Adipocyte (in vitro differentiated cells): Measurements from ENCODE around the gene SRGN.
"Not testable (repeated sequence)": the region's sequence is repeated elsewhere in the genome, so short reads cannot be mapped to it uniquely, and the experiment has no call there.

Experiments
- DNase-seq: peaks from one replicate; pipeline ENCODE4 v3.0.0-alpha.2; 2015; ENCODE audit warnings: low read depth
- H3K27me3 ChIP-seq: replicated peaks from 2 replicates; pipeline ENCODE4 v1.7.0; 2013; ENCODE audit warnings: mild to moderate bottlenecking, low read length, moderate library complexity; ENCODE audit not compliant: control insufficient read depth, insufficient read depth
- H3K36me3 ChIP-seq: 2 replicates; pipeline ENCODE4 v1.7.0; 2013; ENCODE audit warnings: low read length, mild to moderate bottlenecking, moderate library complexity; ENCODE audit not compliant: control insufficient read depth, insufficient read depth, severe bottlenecking
- H3K4me1 ChIP-seq: 2 replicates; pipeline ENCODE4 v1.7.0; 2013; ENCODE audit warnings: mild to moderate bottlenecking, low read length, moderate library complexity; ENCODE audit not compliant: control insufficient read depth, insufficient read depth
- H3K4me3 ChIP-seq: 2 replicates; pipeline ENCODE4 v1.7.0; 2013; ENCODE audit warnings: mild to moderate bottlenecking, low read length, moderate library complexity
- H3K9ac ChIP-seq: 2 replicates; pipeline ENCODE4 v1.7.0; 2013; ENCODE audit warnings: mild to moderate bottlenecking, low read length, moderate library complexity
- H3K9me3 ChIP-seq: 2 replicates; pipeline ENCODE4 v1.7.0; 2013; ENCODE audit warnings: mild to moderate bottlenecking, low read length, moderate library complexity; ENCODE audit not compliant: control insufficient read depth

The SRGN gene, protein sequence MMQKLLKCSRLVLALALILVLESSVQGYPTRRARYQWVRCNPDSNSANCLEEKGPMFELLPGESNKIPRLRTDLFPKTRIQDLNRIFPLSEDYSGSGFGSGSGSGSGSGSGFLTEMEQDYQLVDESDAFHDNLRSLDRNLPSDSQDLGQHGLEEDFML

GRCh38 chr10:69087590-69088470 is at the start of gene SRGN:
SRGN (plus strand) TSS chr10:69088103; CDS start chr10:69088158, 55 bp downstream.
- H3K4me3 ChIP-seq = peak within 1 kb of the TSS; percentile 73
- H3K4me1 ChIP-seq = peaks cover 21% of the 10 kb centered on the region
- peak within 1 kb of the TSS; percentile 81 for H3K9ac ChIP-seq
- no peaks in the 10 kb centered on the region for H3K9me3 ChIP-seq
- H3K36me3 ChIP-seq = no peaks in the 10 kb centered on the region
- no peaks in the 10 kb centered on the region for H3K27me3 ChIP-seq
- DNase-seq = peak; percentile 85

- H3K9me3 ChIP-seq, DNase-seq, H3K9ac ChIP-seq, H3K36me3 ChIP-seq, H3K4me3 ChIP-seq, H3K27me3 ChIP-seq, H3K4me1 ChIP-seq: not testable (repeated sequence)
These were observed 47.0 kb upstream of the SRGN start for GRCh38 chr10:69040904-69041303.

GRCh38 chr10:69042417-69042816 is 45.5 kb upstream of the SRGN start:
- no peak overlapping the region for H3K9ac ChIP-seq
- H3K36me3 ChIP-seq = no peaks in the 10 kb centered on the region

DNA sequence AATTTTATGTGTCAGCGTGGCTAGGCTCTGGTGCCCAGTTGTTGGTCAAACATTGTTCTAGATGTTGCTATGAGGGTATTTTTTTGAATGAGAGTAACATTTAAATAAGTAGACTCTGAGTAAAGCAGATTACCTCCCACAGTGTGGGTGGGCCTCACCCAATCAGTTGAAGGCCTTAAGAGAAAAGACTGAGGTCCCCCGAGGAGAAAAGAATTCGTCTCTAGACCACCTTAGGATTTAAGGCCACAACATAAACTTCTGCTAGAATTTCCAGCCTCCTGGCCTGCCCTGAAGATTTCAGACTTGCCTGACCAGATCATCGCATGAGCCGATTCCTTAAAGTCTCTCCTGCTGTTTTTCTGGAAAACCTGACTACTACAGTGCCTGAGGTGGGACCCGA is 45.1 kb upstream of the SRGN start:
- no peak overlapping the region for H3K4me3 ChIP-seq
- H3K9me3 ChIP-seq = no peaks in the 10 kb centered on the region
- no peak overlapping the region for H3K9ac ChIP-seq
- no peaks in the 10 kb centered on the region for H3K4me1 ChIP-seq
- H3K36me3 ChIP-seq = no peaks in the 10 kb centered on the region
- no peaks in the 10 kb centered on the region for H3K27me3 ChIP-seq
- DNase-seq = no peak

More at GRCh38 chr10:69042417-69042816, 45.5 kb upstream of the SRGN start:
- H3K4me3 ChIP-seq = no peak overlapping the region
- H3K4me1 ChIP-seq = no peaks in the 10 kb centered on the region
- H3K27me3 ChIP-seq = no peaks in the 10 kb centered on the region
- H3K9me3 ChIP-seq = no peaks in the 10 kb centered on the region
- no peak for DNase-seq

DNA sequence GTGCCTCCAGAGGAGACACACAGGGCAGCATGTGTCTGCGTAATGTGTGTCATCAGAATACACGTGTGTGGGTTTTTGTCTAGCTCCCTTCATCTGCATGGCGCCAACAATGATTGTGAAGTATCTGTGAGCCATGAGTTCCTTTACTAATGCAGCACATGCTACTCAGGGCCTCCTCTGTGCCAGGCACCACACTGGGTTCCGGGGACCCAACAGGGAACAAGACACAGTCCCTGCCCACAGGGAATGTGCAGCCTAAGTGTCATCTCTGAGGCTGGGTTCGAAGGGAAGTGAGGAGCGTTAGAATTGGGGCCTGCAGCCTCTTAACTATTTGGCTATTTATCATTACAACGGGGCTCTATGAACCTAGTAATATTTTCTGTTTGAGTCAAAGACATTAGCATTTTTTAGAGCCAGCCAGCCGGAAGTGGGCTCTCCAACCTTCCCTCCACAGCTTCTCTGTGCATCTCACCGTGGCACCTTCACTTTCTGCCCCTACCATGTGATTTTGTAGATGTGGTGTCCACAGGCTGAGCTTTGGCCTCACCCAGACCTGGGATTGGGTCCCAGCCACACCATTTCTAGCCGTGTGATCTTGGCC is 43.9 kb upstream of the SRGN start:
- Histone ChIP-seq H3K36me3 (no peaks in the 10 kb centered on the region), H3K4me1 (no peaks in the 10 kb centered on the region), H3K4me3 (no peak overlapping the region), H3K9ac (no peak overlapping the region), H3K27me3 (no peaks in the 10 kb centered on the region), H3K9me3 (no peaks in the 10 kb centered on the region)
- no peak for DNase-seq

- Histone ChIP-seq H3K4me3 (no peak overlapping the region), H3K9ac (no peak overlapping the region), H3K9me3 (no peaks in the 10 kb centered on the region), H3K27me3 (no peaks in the 10 kb centered on the region), H3K36me3 (no peaks in the 10 kb centered on the region), H3K4me1 (no peaks in the 10 kb centered on the region)
- no peak for DNase-seq
These were observed 43.4 kb upstream of the SRGN start for GRCh38 chr10:69044546-69044945.

- Histone ChIP-seq H3K9me3 (no peaks in the 10 kb centered on the region), H3K9ac (no peak overlapping the region), H3K4me1 (no peaks in the 10 kb centered on the region), H3K36me3 (no peaks in the 10 kb centered on the region), H3K4me3 (no peak overlapping the region), H3K27me3 (no peaks in the 10 kb centered on the region)
- DNase-seq = no peak
These were observed 42.2 kb upstream of the SRGN start for GRCh38 chr10:69045441-69046300.

GRCh38 chr10:69047111-69047832 is 40.6 kb upstream of the SRGN start:
- Histone ChIP-seq H3K4me3 (no peak overlapping the region), H3K9ac (no peak overlapping the region), H3K4me1 (no peaks in the 10 kb centered on the region), H3K36me3 (no peaks in the 10 kb centered on the region), H3K9me3 (no peaks in the 10 kb centered on the region), H3K27me3 (no peaks in the 10 kb centered on the region)
- no peak for DNase-seq

DNA sequence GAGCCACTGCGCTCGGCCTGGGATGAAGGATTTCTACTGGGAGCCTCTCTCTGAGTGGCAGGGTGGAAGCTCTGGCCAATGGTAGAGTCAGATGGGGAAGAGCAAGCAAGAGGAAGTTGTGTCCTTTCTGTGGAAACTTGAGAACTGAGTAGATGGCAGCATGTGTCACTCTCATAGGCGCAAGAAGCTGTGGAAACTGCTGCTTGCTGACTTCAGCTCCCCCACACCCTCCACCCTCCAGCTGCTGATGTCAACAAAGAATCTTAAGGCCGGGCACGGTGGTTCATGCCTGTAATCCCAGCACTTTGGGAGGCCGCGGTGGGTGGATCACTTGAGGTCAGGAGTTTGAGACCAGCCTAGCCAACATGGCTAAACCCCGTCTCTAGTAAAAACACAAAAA is 39.8 kb upstream of the SRGN start:
- no peaks in the 10 kb centered on the region for H3K27me3 ChIP-seq
- no peaks in the 10 kb centered on the region for H3K4me1 ChIP-seq
- no peak overlapping the region for H3K9ac ChIP-seq
- no peaks in the 10 kb centered on the region for H3K36me3 ChIP-seq
- H3K9me3 ChIP-seq = no peaks in the 10 kb centered on the region
- DNase-seq = no peak
- no peak overlapping the region for H3K4me3 ChIP-seq

DNA sequence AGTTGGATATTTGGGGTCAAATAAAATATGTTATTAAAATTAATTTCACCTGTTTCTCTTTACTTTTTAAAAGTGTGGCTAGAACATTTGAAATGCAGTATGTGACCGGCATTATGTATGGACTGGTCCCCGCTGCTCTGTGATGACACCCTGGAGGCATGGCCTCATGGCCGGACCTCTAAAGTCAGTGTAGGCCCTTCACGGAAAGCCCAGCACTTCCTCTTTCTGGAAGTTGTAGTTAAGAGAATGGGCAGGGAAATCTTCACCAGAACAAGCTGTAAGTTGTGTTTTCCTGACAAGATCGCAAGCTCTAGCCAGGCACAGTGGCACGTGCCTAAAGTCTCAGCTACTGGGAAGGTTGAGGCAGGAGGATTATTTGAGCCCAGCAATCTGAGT is 38.3 kb upstream of the SRGN start:
- H3K4me1 ChIP-seq = no peaks in the 10 kb centered on the region

More for the DNA sequence above, 38.3 kb upstream of the SRGN start:
- H3K27me3 ChIP-seq = no peaks in the 10 kb centered on the region
- no peak overlapping the region for H3K9ac ChIP-seq
- no peak overlapping the region for H3K4me3 ChIP-seq
- no peak for DNase-seq
- no peaks in the 10 kb centered on the region for H3K36me3 ChIP-seq
- no peaks in the 10 kb centered on the region for H3K9me3 ChIP-seq
